WI38 (cell line): ENCODE results near the gene ATP6V1E1.
"Not testable (repeated sequence)": the region's sequence is repeated elsewhere in the genome, so short reads cannot be mapped to it uniquely, and the experiment has no call there.

Experiments used
- H3K4me3 ChIP-seq: 2 replicates; pipeline ENCODE4 v1.5.1; 2011; ENCODE audit warnings: low read depth, mild to moderate bottlenecking, control low read depth, low read length
- TF ChIP-seq, protein P1 (sequence below): IDR thresholded peaks from 2 replicates; pipeline ENCODE4 v1.5.1; 2012; ENCODE audit warnings: low read depth, mild to moderate bottlenecking, control low read depth, low read length

ATP6V1E1 gene

DNA sequence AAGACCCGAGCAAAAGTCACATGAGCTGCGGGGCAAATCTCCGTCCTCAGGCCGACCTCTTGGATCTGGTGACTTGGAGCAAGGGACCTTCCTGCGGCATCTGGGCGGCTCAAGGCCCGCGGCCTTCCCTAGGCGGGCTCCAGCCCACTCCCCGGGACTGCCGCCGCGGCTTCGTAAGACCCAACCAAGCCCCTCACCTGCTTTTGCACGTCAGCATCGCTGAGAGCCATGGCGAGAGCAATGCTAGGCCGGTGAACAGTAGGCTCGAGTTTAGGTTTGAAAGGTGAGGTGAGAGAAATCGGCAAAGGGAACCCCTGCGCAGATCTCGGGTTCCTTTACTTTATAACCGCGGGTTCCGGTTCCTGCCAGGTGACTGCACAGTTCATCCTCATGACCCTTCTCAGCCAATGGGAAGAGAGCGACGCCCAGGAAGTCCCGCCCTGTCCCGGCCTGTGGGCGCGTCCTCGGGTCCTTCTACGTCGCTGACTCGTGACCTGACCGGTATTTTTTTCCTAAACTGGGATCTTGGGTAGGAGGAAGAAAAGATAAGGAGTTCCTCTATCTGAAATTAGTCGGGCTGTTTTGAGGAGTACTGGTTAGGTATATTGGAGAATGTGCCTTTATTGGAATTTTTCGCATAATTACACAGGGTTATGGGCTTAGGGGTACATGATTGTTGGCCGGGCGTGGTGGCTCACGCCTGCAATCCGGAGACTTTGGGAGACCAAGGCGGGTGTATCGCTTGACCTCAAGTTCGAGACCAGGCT lies at the start of gene ATP6V1E1:
Gene ATP6V1E1 (minus strand): TSS at position 344 of the 767 bp plus-strand sequence. CDS start 114 bp downstream, at position 230.
- TF ChIP-seq, protein P1, sequence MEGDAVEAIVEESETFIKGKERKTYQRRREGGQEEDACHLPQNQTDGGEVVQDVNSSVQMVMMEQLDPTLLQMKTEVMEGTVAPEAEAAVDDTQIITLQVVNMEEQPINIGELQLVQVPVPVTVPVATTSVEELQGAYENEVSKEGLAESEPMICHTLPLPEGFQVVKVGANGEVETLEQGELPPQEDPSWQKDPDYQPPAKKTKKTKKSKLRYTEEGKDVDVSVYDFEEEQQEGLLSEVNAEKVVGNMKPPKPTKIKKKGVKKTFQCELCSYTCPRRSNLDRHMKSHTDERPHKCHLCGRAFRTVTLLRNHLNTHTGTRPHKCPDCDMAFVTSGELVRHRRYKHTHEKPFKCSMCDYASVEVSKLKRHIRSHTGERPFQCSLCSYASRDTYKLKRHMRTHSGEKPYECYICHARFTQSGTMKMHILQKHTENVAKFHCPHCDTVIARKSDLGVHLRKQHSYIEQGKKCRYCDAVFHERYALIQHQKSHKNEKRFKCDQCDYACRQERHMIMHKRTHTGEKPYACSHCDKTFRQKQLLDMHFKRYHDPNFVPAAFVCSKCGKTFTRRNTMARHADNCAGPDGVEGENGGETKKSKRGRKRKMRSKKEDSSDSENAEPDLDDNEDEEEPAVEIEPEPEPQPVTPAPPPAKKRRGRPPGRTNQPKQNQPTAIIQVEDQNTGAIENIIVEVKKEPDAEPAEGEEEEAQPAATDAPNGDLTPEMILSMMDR = no peak
- H3K4me3 ChIP-seq = peak within 1 kb of the TSS; percentile 100

DNA sequence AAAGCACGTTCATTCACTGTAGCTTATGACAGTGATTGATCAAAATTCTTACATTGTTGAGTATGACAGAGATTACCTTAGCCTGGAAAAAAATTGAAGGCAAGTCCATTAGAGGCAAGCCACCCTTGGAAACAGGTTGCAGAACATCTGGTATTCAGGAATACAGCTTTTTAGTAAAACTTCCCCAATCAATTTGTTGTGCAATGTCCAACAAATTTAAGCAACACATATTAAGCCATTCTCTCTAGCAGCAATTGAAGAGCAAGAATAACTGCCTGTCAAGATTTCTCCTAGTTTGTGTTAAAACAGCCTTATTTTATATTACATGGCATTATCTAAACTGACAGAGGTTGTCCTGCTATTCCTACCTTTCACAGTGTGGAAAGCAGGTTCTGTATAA lies 47.0 kb upstream of the ATP6V1E1 start:
- TF ChIP-seq, protein P1 = no peak
- no peak overlapping the region for H3K4me3 ChIP-seq

DNA sequence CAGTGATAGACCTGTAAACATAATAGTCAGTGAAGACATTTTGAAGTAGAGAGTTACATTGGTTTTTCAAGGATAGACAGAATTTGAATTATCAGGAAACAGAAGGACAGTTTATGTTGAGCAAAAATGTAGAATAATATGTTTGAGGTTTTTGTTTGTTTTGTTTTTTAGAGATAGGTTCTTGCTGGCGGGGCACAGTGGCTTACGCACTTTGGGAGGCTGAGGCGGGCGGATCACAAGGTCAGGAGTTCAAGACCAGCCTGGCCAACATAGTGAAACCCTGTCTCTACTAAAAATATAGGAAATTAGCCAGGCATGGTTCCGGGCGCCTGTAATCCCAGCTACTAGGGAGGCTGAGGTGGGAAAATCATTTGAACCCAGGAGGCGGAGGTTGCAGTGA lies 45.6 kb upstream of the ATP6V1E1 start:
- H3K4me3 ChIP-seq = no peak overlapping the region
- TF ChIP-seq, protein P1 = no peak

DNA sequence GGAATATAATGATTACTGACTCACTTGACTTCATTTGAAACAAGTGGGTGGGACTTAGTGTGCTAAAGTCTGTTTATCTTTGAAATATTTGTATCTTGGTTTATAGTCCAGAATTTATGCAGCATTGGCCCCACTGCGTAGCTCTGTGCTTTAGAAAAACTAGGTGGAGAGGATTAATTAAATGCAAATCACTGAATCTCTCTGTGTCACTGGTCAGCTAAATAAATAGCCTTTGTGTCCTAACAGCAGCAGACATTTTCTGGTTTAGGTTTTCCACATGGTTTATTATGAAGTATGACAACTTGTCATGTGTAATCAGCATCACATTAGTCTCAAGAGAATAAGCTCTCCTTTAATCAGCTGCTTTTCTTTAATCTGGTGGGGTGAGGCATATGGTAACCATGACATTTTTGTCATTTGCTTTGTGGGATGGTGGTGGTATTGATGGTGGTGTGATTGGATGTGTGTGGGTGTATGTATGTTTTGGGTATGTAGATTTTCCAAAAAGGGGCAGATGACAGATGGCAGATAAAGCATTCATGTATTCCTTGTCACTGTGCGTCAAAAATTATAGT lies 44.0 kb upstream of the ATP6V1E1 start:
- TF ChIP-seq, protein P1 = no peak

DNA sequence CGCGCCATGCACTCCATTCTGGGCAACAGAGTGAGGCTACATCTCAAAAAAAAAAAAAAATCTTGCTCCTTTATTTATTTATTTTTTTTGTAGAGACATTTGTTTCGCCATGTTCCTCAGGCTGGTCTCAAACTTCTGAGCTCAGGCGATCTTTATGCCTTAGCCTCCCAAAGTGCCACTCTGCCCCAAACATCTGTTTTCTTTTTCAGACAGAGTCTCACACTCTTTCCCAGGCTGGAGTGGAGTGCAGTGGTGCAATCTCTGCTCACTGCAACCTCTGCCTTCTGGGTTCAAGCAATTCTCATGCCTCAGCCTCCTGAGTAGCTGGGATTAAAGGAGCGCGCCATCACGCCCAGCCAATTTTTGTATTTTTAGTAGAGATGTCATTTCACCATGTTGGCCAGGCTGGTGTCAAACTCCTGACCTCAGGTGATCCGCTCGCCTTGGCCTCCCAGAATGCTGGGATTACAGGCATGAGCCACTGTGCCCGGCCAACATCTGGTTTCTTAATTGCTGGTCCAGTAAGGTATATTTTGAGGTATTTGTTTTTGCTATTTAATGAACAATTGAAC lies 43.1 kb upstream of the ATP6V1E1 start:
- H3K4me3 ChIP-seq = not testable (repeated sequence)

More for the DNA sequence above, 44.0 kb upstream of the ATP6V1E1 start:
- no peak overlapping the region for H3K4me3 ChIP-seq

DNA sequence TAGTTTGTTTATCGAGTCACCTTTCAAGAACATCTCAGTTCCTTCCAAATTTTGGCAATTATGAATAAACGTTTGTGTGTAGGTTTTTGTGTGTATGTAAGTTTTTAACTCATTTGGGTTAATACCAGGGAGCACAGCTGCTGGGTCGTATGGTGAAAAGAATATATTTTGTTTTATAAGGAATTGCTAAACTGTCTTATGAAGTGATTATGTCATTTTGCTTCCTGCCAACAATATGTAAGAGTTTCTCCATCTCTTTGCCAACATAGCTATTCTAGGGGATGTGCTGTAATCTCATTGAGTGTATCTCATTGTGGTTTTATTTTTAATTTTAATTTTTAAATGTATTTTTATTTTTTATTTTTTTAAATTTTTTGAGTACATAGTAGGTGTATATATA lies 37.3 kb upstream of the ATP6V1E1 start:
- TF ChIP-seq, protein P1 = no peak

DNA sequence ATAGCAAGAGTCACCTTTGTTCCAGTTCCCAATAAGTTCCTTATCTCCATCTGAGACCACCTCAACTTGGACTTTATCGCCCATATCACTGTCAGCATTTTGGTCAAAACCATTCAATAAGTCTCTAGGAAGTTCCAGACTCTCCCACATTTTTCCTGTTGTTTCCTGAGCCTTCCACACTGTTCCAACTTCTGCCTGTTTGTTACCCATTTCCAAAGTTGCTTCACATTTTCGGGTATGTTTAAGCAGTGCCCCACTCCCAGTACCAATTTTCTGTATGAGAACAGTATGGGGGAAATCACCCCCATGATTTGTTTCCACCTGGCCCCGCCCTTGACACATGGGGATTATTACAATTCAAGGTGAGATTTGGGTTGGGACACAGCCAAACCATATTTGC lies 36.7 kb upstream of the ATP6V1E1 start:
- no peak overlapping the region for H3K4me3 ChIP-seq
- TF ChIP-seq, protein P1 = no peak

More for the DNA sequence above, 37.3 kb upstream of the ATP6V1E1 start:
- H3K4me3 ChIP-seq = no peak overlapping the region
